HG02588 (cell line): ENCODE results near the gene HOXA5.

Experiments
- ATAC-seq: cut with Tn5 transposase; IDR thresholded peaks from one replicate; pipeline ENCODE4 v1.9.1; 2021; ENCODE audit warnings: mild to moderate bottlenecking, moderate library complexity; ENCODE audit not compliant: unreplicated experiment

The HOXA5 gene

GRCh38 chr7:27149842-27150567, 6.5 kb upstream of the HOXA5 start:
- no peak for ATAC-seq

- no peak for ATAC-seq
Observed at GRCh38 chr7:27148756-27149641, 5.5 kb upstream of the HOXA5 start.

- no peak for ATAC-seq
Observed at GRCh38 chr7:27148031-27148755, 4.7 kb upstream of the HOXA5 start.

- no peak for ATAC-seq
Observed at GRCh38 chr7:27147199-27148030, 3.9 kb upstream of the HOXA5 start, which contains the start of gene HOXA6. HOXA6 (minus strand) TSS chr7:27147774; CDS start chr7:27147749, 25 bp downstream.

- no peak for ATAC-seq
Observed at GRCh38 chr7:27146491-27147198, 3.2 kb upstream of the HOXA5 start.

- no peak for ATAC-seq
Observed at GRCh38 chr7:27145914-27146412, 2.5 kb upstream of the HOXA5 start.

- no peak for ATAC-seq
Observed at GRCh38 chr7:27145165-27145913, 1.9 kb upstream of the HOXA5 start.

- no peak for ATAC-seq
Observed at GRCh38 chr7:27144781-27145164, 1.3 kb upstream of the HOXA5 start.

- no peak for ATAC-seq
Observed at GRCh38 chr7:27143950-27144780, 684 bp upstream of the HOXA5 start.

- no peak for ATAC-seq
Observed at GRCh38 chr7:27142580-27143022, 880 bp downstream of the HOXA5 start.

GRCh38 chr7:27141923-27142579, 1.4 kb downstream of the HOXA5 start:
- ATAC-seq = no peak

GRCh38 chr7:27141137-27141922, 2.2 kb downstream of the HOXA5 start:
- ATAC-seq = no peak

GRCh38 chr7:27140126-27140857, 3.2 kb downstream of the HOXA5 start:
- no peak for ATAC-seq

- ATAC-seq = no peak
Observed at GRCh38 chr7:27139334-27140125, 4.0 kb downstream of the HOXA5 start.

- no peak for ATAC-seq
Observed at GRCh38 chr7:27138985-27139333, 4.5 kb downstream of the HOXA5 start.
